PC-9 (cell line): ENCODE measurements around the gene CTDNEP1. TPM values are rescaled to one million over a fixed set of nuclear protein-coding genes. Genes with fewer than 3 reads are reported as not detected.

Experiments
- BruUV-seq: library from RNA; stranded (reverse); fragments of 400-500 nt; replicated peaks from 2 replicates; lab custom pipeline; 2021; lab: Mats Ljungman, UMichigan
- CTCF ChIA-PET: fragments of 300-600 bp; sonication (Branson Sonifier 250); formaldehyde crosslinking; loops from one replicate; lab custom pipeline; 2022; ENCODE audit warnings: antibody characterized with exemption; lab: Charles Lee
- POLR2A ChIA-PET: fragments of 300-600 bp; sonication (Branson Sonifier 250); formaldehyde crosslinking; loops from one replicate; lab custom pipeline; 2022; ENCODE audit warnings: antibody characterized with exemption; ENCODE audit not compliant: unreplicated experiment; lab: Charles Lee
- DNase-seq, 2 experiments: peaks; one replicate each; pipeline versions ENCODE4 v3.0.0 to v3.0.0-alpha.2; 2015 to 2022; ENCODE audit warnings: mixed read lengths in 1 of 2
- H2AFZ ChIP-seq: fragments of 200-600 bp; sonication (generic); 2 replicates; pipeline ENCODE4 v1.8.1; 2017; ENCODE audit warnings: antibody characterized with exemption
- H3F3A ChIP-seq: fragments of 200-600 bp; sonication (generic); 2 replicates; pipeline ENCODE4 v1.8.1; 2017; ENCODE audit warnings: antibody characterized with exemption, mild to moderate bottlenecking, low read depth; ENCODE audit not compliant: insufficient read depth
- H3K27ac ChIP-seq: fragments of 200-600 bp; sonication (generic); 2 replicates; pipeline ENCODE4 v1.6.1; 2016; ENCODE audit warnings: mixed run types
- H3K27me3 ChIP-seq: fragments of 200-600 bp; sonication (generic); 2 replicates; pipeline ENCODE4 v1.6.1; 2016; ENCODE audit warnings: low read depth, mixed run types; ENCODE audit not compliant: insufficient read depth
- H3K36me3 ChIP-seq: fragments of 200-600 bp; sonication (generic); 2 replicates; pipeline ENCODE4 v1.6.1; 2016; ENCODE audit warnings: low read depth, mixed run types
- H3K4me1 ChIP-seq: fragments of 200-600 bp; sonication (generic); replicated peaks from 2 replicates; pipeline ENCODE4 v1.6.1; 2016; ENCODE audit warnings: mixed run types; ENCODE audit not compliant: insufficient read depth
- H3K4me2 ChIP-seq: fragments of 200-600 bp; sonication (generic); 2 replicates; pipeline ENCODE4 v1.6.1; 2017; ENCODE audit warnings: mixed run types
- H3K4me3 ChIP-seq: fragments of 200-600 bp; sonication (generic); 2 replicates; pipeline ENCODE4 v1.6.1; 2016; ENCODE audit warnings: mixed run types
- H3K79me2 ChIP-seq: fragments of 200-600 bp; sonication (generic); 2 replicates; pipeline ENCODE4 v1.6.1; 2017; ENCODE audit warnings: low read depth, mixed run types
- H3K9me2 ChIP-seq: fragments of 200-600 bp; sonication (generic); 2 replicates; pipeline ENCODE4 v1.8.1; 2017; ENCODE audit warnings: mild to moderate bottlenecking; ENCODE audit not compliant: insufficient read depth
- H3K9me3 ChIP-seq: fragments of 200-600 bp; sonication (generic); 2 replicates; pipeline ENCODE4 v1.8.1; 2016; ENCODE audit warnings: low read depth; ENCODE audit not compliant: insufficient read depth
- H4K20me1 ChIP-seq: fragments of 200-600 bp; sonication (generic); 2 replicates; pipeline ENCODE4 v1.8.1; 2017; ENCODE audit not compliant: insufficient read depth
- EZH2 ChIP-seq: fragments of 200-600 bp; sonication (generic); IDR thresholded peaks from 2 replicates; pipeline ENCODE4 v1.8.0; 2017; ENCODE audit warnings: antibody characterized with exemption, low read depth
- intact Hi-C: fragments of 100-400 bp; cut with micrococcal nuclease; formaldehyde crosslinking; loops from one replicate; pipeline ENCODE4 v1.10.0; 2022; ENCODE audit not compliant: unreplicated experiment
- total RNA-seq: library from RNA; stranded (reverse); gene quantifications from 2 replicates; pipeline ENCODE4 v1.2.3, GENCODE V29; 2021
- TF ChIP-seq, protein P1 (sequence below): fragments of 200-600 bp; sonication (generic); conservative IDR thresholded peaks from 2 replicates; pipeline ENCODE4 v1.6.1; 2017; ENCODE audit warnings: mixed run types, antibody characterized with exemption, mild to moderate bottlenecking, moderate library complexity

Gene CTDNEP1
- total RNA-seq, 1 experiment from 2014 or later = 203 TPM

DNA sequence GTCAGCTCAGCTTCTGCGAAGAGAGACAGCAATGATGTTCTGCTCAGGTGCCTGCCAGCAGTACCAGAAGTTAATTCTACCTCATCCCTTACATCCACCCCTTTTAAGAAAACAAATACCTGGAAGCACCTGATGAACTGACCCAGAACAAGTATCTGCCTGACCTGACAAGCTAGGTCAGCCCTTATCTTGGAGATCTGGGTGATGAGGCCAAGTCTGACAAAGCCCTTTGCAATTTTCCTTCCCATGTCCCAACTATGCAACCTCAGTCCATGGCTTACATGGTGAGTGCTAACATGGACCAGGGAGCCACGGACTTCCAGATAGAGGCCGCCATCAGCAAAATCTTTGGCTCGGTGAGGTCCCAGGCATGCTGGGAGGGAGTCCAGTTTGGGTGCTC, 28.2 kb downstream of the CTDNEP1 start:
- no peaks in the 10 kb centered on the region for H3K9me3 ChIP-seq
- POLR2A ChIA-PET = no interaction called here
- H4K20me1 ChIP-seq = peaks cover 36% of the 10 kb centered on the region

DNA sequence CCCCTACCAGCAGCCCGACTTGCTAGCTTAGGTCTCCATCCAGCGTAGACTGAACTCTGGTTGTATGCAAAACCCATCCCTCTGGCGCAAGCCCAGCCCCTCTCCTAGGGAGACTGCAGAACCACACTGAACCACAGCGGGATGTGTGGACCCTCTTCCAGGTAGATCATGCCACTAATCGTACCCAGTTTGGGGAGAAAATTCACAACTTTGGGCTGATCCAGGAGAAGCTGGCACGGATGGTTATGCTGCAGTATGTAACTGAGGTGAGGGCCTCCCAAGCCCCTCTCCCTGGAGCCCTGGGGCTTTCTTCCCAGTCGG, 28.6 kb downstream of the CTDNEP1 start:
- Histone ChIP-seq H3K36me3 (peaks cover 31% of the 10 kb centered on the region), H3K79me2 (peaks cover 34% of the 10 kb centered on the region), H4K20me1 (peaks cover 36% of the 10 kb centered on the region), H3F3A (peaks cover 67% of the 10 kb centered on the region), H3K27ac (no peak overlapping the region), H3K4me2 (no peak overlapping the region), H3K9me3 (no peaks in the 10 kb centered on the region), H3K9me2 (no peaks in the 10 kb centered on the region), H2AFZ (no peak overlapping the region), H3K27me3 (no peaks in the 10 kb centered on the region), H3K4me3 (no peak overlapping the region), H3K4me1 (peaks cover 33% of the 10 kb centered on the region)
- TF ChIP-seq, protein P1, sequence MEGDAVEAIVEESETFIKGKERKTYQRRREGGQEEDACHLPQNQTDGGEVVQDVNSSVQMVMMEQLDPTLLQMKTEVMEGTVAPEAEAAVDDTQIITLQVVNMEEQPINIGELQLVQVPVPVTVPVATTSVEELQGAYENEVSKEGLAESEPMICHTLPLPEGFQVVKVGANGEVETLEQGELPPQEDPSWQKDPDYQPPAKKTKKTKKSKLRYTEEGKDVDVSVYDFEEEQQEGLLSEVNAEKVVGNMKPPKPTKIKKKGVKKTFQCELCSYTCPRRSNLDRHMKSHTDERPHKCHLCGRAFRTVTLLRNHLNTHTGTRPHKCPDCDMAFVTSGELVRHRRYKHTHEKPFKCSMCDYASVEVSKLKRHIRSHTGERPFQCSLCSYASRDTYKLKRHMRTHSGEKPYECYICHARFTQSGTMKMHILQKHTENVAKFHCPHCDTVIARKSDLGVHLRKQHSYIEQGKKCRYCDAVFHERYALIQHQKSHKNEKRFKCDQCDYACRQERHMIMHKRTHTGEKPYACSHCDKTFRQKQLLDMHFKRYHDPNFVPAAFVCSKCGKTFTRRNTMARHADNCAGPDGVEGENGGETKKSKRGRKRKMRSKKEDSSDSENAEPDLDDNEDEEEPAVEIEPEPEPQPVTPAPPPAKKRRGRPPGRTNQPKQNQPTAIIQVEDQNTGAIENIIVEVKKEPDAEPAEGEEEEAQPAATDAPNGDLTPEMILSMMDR = no peak
- TF ChIP-seq EZH2 = no peak
- DNase-seq = no peak
- POLR2A ChIA-PET = interaction anchor here (0.5 kb wide), 1 partner anchor 661 kb away, joined by 3 read pairs; no protein-coding TSS in a partner anchor
- intact Hi-C loops = loop anchor here (5.0 kb wide), 1 partner anchor 84 kb away; the partner anchor contains the start of gene EIF5A
- CTCF ChIA-PET = no interaction called here
- no TSS peak for BruUV-seq

More for the DNA sequence above, 28.2 kb downstream of the CTDNEP1 start:
- Histone ChIP-seq H3K4me1 (peaks cover 32% of the 10 kb centered on the region), H3K27me3 (no peaks in the 10 kb centered on the region), H3F3A (peaks cover 71% of the 10 kb centered on the region), H2AFZ (no peak overlapping the region), H3K36me3 (peaks cover 31% of the 10 kb centered on the region), H3K9me2 (no peaks in the 10 kb centered on the region), H3K79me2 (peaks cover 34% of the 10 kb centered on the region), H3K27ac (no peak overlapping the region), H3K4me3 (no peak overlapping the region), H3K4me2 (no peak overlapping the region)
- no TSS peak for BruUV-seq
- TF ChIP-seq, protein P1 = no peak
- no peak for TF ChIP-seq EZH2
- CTCF ChIA-PET = no interaction called here
- no peak for DNase-seq
- intact Hi-C loops = loop anchor here (5.0 kb wide), 1 partner anchor 84 kb away; the partner anchor contains the start of gene EIF5A

DNA sequence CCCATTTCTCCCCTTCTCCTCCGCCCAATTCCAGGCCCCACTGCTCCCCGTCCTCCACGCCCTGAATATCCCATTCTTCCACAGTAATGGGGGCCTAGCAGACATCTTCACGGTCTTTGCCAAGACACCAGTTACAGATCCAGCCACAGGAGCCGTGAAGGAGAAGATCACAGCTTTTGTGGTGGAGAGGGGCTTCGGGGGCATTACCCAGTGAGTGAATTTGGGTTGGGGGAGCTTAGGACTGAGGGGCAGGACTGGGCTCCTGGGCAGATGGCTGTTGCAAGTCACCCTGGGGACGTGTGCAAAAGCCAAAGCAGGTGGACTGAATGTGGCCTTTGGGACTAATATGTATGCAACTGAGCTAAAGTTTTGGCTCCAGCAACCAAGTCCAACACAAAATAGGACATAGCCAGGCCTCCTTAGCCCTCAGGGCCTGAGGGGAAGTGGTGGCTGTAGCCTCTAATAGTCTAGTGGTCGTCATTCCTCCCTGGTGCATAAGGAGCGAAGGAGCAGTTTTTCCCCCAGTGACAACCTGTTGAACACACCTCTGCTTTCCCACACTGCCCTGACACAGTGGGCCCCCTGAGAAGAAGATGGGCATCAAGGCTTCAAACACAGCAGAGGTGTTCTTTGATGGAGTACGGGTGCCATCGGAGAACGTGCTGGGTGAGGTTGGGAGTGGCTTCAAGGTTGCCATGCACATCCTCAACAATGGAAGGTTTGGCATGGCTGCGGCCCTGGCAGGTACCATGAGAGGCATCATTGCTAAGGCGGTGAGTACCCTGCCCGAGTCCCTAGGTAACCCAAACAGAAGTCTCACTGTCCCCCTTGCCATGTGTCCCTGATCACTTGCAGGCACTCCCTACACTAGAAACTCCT, 29.2 kb downstream of the CTDNEP1 start:
- CTCF ChIA-PET = no interaction called here
- BruUV-seq = no TSS peak
- POLR2A ChIA-PET = interaction anchor here (0.5 kb wide), 1 partner anchor 662 kb away, joined by 3 read pairs; no protein-coding TSS in a partner anchor
- peaks cover 33% of the 10 kb centered on the region for H3K4me1 ChIP-seq
- no peak overlapping the region for H2AFZ ChIP-seq
- H3K79me2 ChIP-seq = peaks cover 34% of the 10 kb centered on the region
- DNase-seq = no peak
- no peaks in the 10 kb centered on the region for H3K9me3 ChIP-seq
- H3K9me2 ChIP-seq = no peaks in the 10 kb centered on the region
- H3K27ac ChIP-seq = peak overlapping the region; percentile 98
- intact Hi-C loops = loop anchor here (5.0 kb wide), 1 partner anchor 85 kb away; the partner anchor contains the start of gene EIF5A
- peaks cover 67% of the 10 kb centered on the region for H3F3A ChIP-seq
- peak overlapping the region; percentile 77; the same call in 1 of the 2 replicates for H3K4me3 ChIP-seq
- peaks cover 36% of the 10 kb centered on the region for H4K20me1 ChIP-seq
- no peak for TF ChIP-seq EZH2
- TF ChIP-seq, protein P1 = no peak
- H3K4me2 ChIP-seq = peak overlapping the region; percentile 89
- H3K27me3 ChIP-seq = no peaks in the 10 kb centered on the region
- peaks cover 31% of the 10 kb centered on the region for H3K36me3 ChIP-seq
